GM21447 (cell line): ENCODE results near the gene CHAF1A.

Experiments used
- ATAC-seq: cut with Tn5 transposase; IDR thresholded peaks from one replicate; pipeline ENCODE4 v1.9.1; 2021; ENCODE audit not compliant: unreplicated experiment

CHAF1A gene

DNA sequence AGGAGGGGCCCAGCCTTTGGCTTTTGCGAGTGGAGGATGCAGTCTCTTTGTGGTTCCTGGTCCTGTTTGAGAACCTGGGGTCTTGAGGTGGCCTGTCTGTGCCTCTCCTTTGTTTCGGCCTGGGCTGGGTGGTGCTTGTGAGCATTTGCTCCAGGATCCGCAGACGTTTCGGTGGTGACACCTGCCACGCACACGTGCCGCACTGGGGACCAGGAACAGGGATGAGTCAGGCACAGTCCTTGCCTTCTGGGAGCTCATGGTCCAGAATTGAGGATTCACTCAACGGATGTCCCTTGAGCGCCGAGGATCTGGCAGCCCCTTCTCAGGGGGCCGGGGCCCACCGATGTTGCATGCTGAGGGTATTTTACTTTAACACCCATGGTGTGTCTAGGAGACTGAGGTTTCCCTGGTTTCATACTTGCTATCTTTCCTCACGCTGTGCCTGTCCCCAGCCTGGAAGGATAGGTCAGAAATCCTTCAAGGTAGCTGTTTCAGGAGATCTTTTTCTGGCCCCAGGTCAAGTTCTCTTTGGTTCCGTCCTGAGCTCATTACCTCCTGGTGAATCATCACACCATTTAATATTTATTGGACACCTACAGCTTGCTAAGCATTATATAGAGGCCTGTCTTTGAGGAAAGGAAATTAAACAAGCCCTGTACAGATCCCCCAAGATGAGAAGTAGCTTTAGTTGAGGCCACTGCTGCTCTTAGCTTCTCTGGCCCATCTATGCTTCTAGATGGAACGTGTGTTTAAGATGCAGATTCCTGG lies 74.8 kb downstream of the CHAF1A start:
- ATAC-seq = no peak

DNA sequence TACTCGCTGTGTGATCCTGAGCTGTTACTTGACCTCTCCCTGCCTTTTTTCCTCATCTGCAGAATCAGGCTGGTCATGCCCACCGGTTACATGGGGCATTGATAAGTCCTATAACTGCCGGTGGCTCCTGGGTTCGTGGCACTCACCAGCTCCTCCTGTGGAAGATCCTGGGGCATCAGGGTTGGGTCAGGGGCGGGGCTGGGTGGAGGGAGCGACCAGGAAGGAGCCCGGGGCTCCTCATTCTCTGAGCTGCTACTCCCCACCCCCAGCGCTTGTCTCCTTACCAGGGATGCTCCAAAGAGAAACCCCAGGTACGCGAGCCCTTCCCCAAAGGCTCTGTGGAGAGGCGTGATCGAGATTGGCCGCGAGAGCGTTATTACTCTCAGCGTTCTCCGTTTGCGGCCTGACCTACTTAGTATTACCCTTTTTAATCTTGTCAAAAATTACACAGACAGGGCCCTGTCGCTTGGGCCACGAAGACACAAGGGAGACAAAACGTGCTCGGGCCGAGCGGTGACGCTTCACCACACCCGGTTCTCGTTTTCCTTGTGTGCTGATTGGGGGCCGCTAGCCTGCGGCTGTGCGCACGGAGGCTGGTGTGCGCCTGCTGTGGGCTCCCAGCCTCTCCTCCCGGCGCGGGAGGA lies 80.4 kb downstream of the CHAF1A start:
- no peak for ATAC-seq

DNA sequence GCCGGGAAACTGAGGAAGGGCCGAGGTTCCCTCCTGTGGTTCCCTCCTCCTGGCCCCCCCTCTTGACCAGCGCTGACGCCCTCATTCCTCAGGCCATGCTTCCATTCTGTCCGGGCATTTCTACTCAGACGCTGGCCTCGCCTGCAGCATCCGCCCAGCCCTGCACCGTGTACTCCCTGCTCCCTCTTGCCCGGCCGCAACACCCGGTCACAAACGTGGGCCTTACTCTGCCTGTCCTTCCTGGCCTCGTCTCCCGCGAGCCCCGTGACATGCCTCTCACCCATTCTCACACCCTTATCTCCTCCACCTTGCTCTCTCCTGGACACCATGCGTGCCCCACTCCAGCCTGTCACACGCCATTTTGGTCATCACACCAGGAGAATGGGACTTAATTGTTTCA lies 80.9 kb downstream of the CHAF1A start:
- no peak for ATAC-seq

DNA sequence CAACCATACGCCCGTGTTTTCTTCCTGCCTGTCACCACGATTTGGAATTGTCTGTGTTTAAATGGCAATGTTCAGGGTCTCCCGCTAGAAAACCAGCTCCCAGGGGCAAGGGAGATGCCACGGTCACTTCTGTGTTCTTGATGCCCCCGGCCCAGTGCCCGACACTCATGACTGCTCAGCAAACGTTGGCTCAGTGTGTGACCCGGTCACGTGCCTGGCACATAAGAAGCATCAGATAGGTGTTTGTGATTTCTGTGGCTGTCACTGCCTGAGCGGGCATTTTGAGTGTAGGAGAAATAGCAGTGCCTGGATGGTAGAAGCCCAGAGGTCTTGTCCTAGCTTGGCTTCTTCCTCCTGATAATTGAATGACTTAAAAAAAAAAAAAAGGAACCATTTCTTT lies 85.1 kb downstream of the CHAF1A start:
- ATAC-seq = no peak

GRCh38 chr19:4488496-4488895 lies 86.1 kb downstream of the CHAF1A start:
- no peak for ATAC-seq

DNA sequence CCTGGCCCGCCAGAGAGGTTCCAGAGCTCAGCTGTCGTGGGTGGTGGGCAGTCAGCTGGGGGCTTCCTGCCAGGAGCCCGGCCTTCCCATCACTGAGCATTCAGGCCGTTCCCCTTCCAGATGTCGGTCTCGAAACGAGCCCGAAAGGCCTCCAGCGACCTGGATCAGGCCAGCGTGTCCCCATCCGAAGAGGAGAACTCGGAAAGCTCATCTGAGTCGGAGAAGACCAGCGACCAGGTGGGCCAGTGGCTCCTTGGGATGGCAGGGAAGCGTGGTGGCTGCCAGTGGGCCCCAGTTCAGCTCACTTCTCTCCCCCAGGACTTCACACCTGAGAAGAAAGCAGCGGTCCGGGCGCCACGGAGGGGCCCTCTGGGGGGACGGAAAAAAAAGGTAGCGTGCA lies 89.0 kb downstream of the CHAF1A start:
- no peak for ATAC-seq

- no peak for ATAC-seq
Measured at GRCh38 chr19:4492337-4493103, 90.1 kb downstream of the CHAF1A start.
